NCI-H460 (cell line): ENCODE results near the gene NPDC1. TPM values are rescaled to one million over a fixed set of nuclear protein-coding genes. Genes with fewer than 3 reads are reported as not detected.
A peak's percentile ranks its signal among the peaks of the same experiment; 100 is the strongest.

ENCODE experiments used
- DNase-seq: peaks from one replicate; pipeline ENCODE4 v3.0.0-alpha.2; 2016; ENCODE audit warnings: low read depth; ENCODE audit errors: extremely low read depth
- small RNA-seq, 2 experiments: library from RNA; depleted of rRNA; stranded (forward); fragments of <200 nt; gene quantifications; one replicate each; pipeline ENCODE3, GENCODE V24; 2014
- total RNA-seq: library from RNA; depleted of rRNA; stranded (reverse); fragments of >200 nt; shearing (Covaris generic); gene quantifications from 2 replicates; pipeline ENCODE4 v1.2.3, GENCODE V29; 2014; rRNA removed

The NPDC1 gene
- total RNA-seq, 1 experiment from 2014 or later = 30.3 TPM

GRCh38 chr9:136997371-136997770, 48.6 kb downstream of the NPDC1 start:
- DNase-seq = no peak

GRCh38 chr9:136996361-136997292, 49.4 kb downstream of the NPDC1 start, which contains the start of gene CLIC3:
Gene CLIC3, minus strand, starts transcription at chr9:136996568. Its CDS starts 25 bp downstream, at chr9:136996543.
- DNase-seq = no peak

- no peak for DNase-seq
These were observed 50.1 kb downstream of the NPDC1 start for GRCh38 chr9:136995772-136996311.

GRCh38 chr9:136995362-136995761, 50.6 kb downstream of the NPDC1 start:
- no peak for DNase-seq

- DNase-seq = no peak
These were observed 51.1 kb downstream of the NPDC1 start for GRCh38 chr9:136994888-136995230.

GRCh38 chr9:136994180-136994887, 51.6 kb downstream of the NPDC1 start:
- DNase-seq = no peak

GRCh38 chr9:136992819-136993369, 53.1 kb downstream of the NPDC1 start:
- DNase-seq = no peak

- DNase-seq = peak; percentile 91
These were observed 53.8 kb downstream of the NPDC1 start, which contains the start of gene PAXX for GRCh38 chr9:136991993-136992818. Gene PAXX, plus strand, starts transcription at chr9:136992422. Its CDS starts 22 bp downstream, at chr9:136992444.

GRCh38 chr9:136990242-136990911, 55.6 kb downstream of the NPDC1 start:
- no peak for DNase-seq

Small RNA genes within 50 kb of the gene (small RNA-seq; reads per million reads assigned to genes)
- gene RF00153 = 0 to 0.04 reads per million in 2 experiments

Other genes starting within 250 kb of the NPDC1 start
- 1.7 and 1.8 TPM in 2 replicates for gene CCDC183, start 249.8 kb downstream of the NPDC1 start, total RNA-seq
- 59.4 and 69.4 TPM in 2 replicates for gene RABL6, start 238.2 kb downstream of the NPDC1 start, total RNA-seq
- 2.6 and 2.7 TPM in 2 replicates for gene AJM1, start 203.7 kb downstream of the NPDC1 start, total RNA-seq
- gene PHPT1, start 196.8 kb downstream of the NPDC1 start, total RNA-seq = 132 and 134 TPM in 2 replicates
- 4.4 and 4.5 TPM in 2 replicates for gene MAMDC4, start 193.8 kb downstream of the NPDC1 start, total RNA-seq
- gene EDF1, start 179.9 kb downstream of the NPDC1 start, total RNA-seq = 309 and 321 TPM in 2 replicates
- 12.1 and 17.9 TPM in 2 replicates for gene TRAF2, start 159.7 kb downstream of the NPDC1 start, total RNA-seq
- gene FBXW5, start 101.4 kb downstream of the NPDC1 start, total RNA-seq = 93.0 and 112 TPM in 2 replicates
- 0.92 TPM in 1 of 2 replicates, not detected in the other for gene C8G, start 100.9 kb downstream of the NPDC1 start, total RNA-seq
- 1.2 and 1.5 TPM in 2 replicates for gene LCN12, start 93.9 kb downstream of the NPDC1 start, total RNA-seq
- gene PTGDS, start 68.7 kb downstream of the NPDC1 start, total RNA-seq = not detected in 2 replicates
- not detected in 2 replicates for gene LCNL1, start 63.2 kb downstream of the NPDC1 start, total RNA-seq
- gene PAXX, start 53.8 kb downstream of the NPDC1 start, total RNA-seq = 35.4 and 39.4 TPM in 2 replicates
- 0.17 TPM in 1 of 2 replicates, not detected in the other for gene CLIC3, start 49.6 kb downstream of the NPDC1 start, total RNA-seq
- gene ABCA2, start 17.9 kb downstream of the NPDC1 start, total RNA-seq = 21.0 and 25.0 TPM in 2 replicates
- not detected in 2 replicates for gene FUT7, start 14.1 kb downstream of the NPDC1 start, total RNA-seq
- gene ENTPD2, start 7.9 kb upstream of the NPDC1 start, total RNA-seq = not detected in 2 replicates
- 32.4 and 43.6 TPM in 2 replicates for gene SAPCD2, start 24.4 kb upstream of the NPDC1 start, total RNA-seq
- 3.6 and 4.0 TPM in 2 replicates for gene UAP1L1, start 31.3 kb upstream of the NPDC1 start, total RNA-seq
- gene MAN1B1, start 40.8 kb upstream of the NPDC1 start, total RNA-seq = 53.6 and 55.5 TPM in 2 replicates
- 111 and 116 TPM in 2 replicates for gene DPP7, start 68.6 kb upstream of the NPDC1 start, total RNA-seq
- gene GRIN1, start 93.0 kb upstream of the NPDC1 start, total RNA-seq = not detected in 2 replicates
- not detected in 2 replicates for gene LRRC26, start 123.9 kb upstream of the NPDC1 start, total RNA-seq
- gene TMEM210, start 125.9 kb upstream of the NPDC1 start, total RNA-seq = not detected in 2 replicates
- gene ANAPC2, start 142.4 kb upstream of the NPDC1 start, total RNA-seq = 11.0 and 16.1 TPM in 2 replicates
- gene SSNA1, start 142.5 kb upstream of the NPDC1 start, total RNA-seq = 59.3 and 66.1 TPM in 2 replicates
- gene TPRN, start 154.6 kb upstream of the NPDC1 start, total RNA-seq = 7.4 and 8.2 TPM in 2 replicates
- 38.8 and 39.8 TPM in 2 replicates for gene TMEM203, start 159.5 kb upstream of the NPDC1 start, total RNA-seq
- 11.1 and 13.5 TPM in 2 replicates for gene NDOR1, start 159.5 kb upstream of the NPDC1 start, total RNA-seq
- gene RNF208, start 176.1 kb upstream of the NPDC1 start, total RNA-seq = 0.37 and 0.40 TPM in 2 replicates
- 0.59 and 1.4 TPM in 2 replicates for gene CYSRT1, start 179.0 kb upstream of the NPDC1 start, total RNA-seq
- not detected in 2 replicates for gene RNF224, start 181.3 kb upstream of the NPDC1 start, total RNA-seq
- gene SLC34A3, start 184.7 kb upstream of the NPDC1 start, total RNA-seq = not detected in 2 replicates
- gene TUBB4B, start 195.1 kb upstream of the NPDC1 start, total RNA-seq = 167 and 171 TPM in 2 replicates
- not detected in 2 replicates for gene STPG3, start 205.1 kb upstream of the NPDC1 start, total RNA-seq
- gene NELFB, start 209.2 kb upstream of the NPDC1 start, total RNA-seq = 41.5 and 43.8 TPM in 2 replicates
- 30.5 and 32.0 TPM in 2 replicates for gene TOR4A, start 231.5 kb upstream of the NPDC1 start, total RNA-seq